GM19397 (cell line): ENCODE data around the gene RGS10.
"Not testable (repeated sequence)": the region's sequence is repeated elsewhere in the genome, so short reads cannot be mapped to it uniquely, and the experiment has no call there.

Experiments
- ATAC-seq: cut with Tn5 transposase; IDR thresholded peaks from one replicate; pipeline ENCODE4 v1.9.1; 2021; ENCODE audit warnings: mild to moderate bottlenecking, moderate library complexity; ENCODE audit not compliant: unreplicated experiment

RGS10 gene, protein sequence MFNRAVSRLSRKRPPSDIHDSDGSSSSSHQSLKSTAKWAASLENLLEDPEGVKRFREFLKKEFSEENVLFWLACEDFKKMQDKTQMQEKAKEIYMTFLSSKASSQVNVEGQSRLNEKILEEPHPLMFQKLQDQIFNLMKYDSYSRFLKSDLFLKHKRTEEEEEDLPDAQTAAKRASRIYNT

GRCh38 chr10:119542357-119542987, at the start of gene RGS10:
Gene RGS10, minus strand, starts transcription at chr10:119542719. Its CDS starts 81 bp downstream, at chr10:119542638.
- peak; percentile 69 for ATAC-seq

DNA sequence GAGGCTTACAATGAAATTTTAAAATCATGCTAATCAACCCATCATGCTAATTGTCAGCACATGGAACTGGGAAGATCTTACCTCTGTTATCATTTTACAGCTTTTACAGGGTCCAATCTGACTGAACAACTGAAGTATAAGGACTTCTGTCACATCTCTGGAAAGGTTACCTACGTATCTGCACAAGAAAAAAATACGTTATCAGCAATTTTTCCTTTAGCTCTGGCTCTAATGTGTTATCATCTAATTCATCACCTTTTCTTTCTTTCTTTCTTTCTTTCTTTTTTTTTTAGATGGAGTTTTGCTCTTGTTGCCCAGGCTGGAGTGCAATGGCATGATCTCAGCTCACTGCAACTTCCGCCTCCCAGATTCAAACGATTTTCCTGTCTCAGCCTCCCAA, 45.6 kb upstream of the RGS10 start:
- ATAC-seq = no peak

GRCh38 chr10:119578355-119578754, 35.8 kb upstream of the RGS10 start:
- no peak for ATAC-seq

GRCh38 chr10:119575991-119576390, 33.5 kb upstream of the RGS10 start:
- ATAC-seq = no peak

GRCh38 chr10:119575506-119575905, 33.0 kb upstream of the RGS10 start:
- ATAC-seq = no peak

- no peak for ATAC-seq
Measured at GRCh38 chr10:119567978-119568377, 25.5 kb upstream of the RGS10 start.

DNA sequence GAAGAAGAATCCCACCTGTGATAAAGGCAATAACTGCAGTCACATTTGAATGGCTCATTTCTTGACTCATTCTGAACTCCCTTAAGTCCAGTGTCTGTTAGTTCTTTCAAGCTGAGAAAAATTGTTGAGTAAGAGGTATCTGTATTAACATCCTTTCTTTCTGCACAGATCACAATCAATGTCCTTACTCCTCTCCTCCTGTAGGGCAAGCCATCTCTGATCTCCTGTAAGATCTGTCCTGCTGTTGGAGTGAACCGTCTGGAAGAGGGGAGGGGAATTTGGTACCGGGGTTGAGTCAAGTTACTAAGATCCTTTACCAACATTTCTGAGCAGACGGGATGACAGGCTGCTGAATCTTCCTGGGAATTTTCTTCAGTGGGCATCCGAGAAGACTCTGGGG, 19.6 kb upstream of the RGS10 start:
- ATAC-seq = no peak

DNA sequence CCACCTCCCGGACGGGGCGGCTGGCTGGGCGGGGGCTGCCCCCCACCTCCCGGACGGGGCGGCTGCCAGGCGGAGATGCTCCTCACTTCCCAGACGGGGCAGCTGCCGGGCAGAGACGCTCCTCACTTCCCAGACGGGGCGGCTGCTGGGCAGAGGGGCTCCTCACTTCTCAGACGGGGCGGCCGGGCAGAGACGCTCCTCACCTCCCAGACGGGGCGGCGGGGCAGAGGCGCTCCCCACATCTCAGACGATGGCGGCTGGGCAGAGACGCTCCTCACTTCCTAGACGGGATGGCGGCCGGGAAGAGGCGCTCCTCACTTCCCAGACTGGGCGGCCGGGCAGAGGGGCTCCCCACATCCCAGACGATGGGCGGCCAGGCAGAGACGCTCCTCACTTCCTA, 17.0 kb upstream of the RGS10 start:
- ATAC-seq = not testable (repeated sequence)

- not testable (repeated sequence) for ATAC-seq
Measured at GRCh38 chr10:119556081-119556480, 13.6 kb upstream of the RGS10 start.

GRCh38 chr10:119555178-119555784, 12.8 kb upstream of the RGS10 start:
- ATAC-seq = no peak

DNA sequence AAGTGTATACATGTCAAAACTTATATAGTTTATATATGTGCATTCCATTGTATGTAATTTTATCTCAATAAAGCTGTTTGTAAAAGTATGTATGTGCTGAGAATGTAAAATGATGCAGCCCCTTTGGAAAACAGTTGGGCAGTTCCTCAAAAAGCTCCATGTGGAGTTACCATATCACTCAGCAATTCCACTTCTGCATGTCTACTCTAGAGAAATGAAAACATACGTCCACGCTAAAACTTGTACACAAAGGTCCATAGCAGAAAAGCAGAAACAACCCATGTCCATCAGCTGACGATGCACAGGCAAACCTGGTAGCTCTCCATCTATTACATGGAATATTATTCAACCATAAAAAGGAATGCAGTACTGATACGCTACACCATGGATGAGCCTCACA, 8.3 kb upstream of the RGS10 start:
- ATAC-seq = no peak

DNA sequence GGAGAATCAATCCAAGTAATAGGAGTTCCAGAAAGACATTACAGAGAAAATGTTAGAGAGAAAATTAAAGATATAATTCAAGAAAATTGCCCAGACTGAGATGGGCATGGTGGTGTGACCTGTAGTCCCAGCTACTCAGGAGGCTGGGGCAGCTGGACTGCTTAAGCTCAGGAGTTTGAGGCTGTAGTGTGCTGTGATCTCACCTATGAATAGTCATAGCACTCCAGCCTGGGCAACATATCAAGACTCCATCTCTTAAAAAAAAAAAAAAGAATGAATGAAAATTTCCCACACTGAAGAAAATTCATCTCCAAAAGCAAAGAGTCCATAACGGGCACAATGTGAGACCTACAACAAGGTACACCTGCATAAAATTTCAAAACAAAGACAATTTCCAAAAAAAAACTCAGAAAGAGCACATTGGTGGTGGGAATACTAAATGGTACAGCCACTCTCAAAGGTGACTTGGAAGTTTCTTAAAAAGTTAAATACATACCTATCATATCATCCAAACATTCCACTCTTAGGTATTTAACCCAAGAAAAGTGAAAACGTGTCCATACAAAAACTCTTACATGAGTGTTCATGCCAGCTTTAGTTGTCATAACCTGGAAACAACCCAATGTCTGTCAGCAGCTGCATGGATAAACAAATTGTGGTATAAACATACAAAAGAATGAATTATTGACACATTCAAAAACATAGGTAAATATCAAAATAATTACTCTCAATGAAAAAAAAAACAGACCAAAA, 6.9 kb upstream of the RGS10 start:
- no peak for ATAC-seq

GRCh38 chr10:119546009-119546408, 3.5 kb upstream of the RGS10 start:
- no peak for ATAC-seq

DNA sequence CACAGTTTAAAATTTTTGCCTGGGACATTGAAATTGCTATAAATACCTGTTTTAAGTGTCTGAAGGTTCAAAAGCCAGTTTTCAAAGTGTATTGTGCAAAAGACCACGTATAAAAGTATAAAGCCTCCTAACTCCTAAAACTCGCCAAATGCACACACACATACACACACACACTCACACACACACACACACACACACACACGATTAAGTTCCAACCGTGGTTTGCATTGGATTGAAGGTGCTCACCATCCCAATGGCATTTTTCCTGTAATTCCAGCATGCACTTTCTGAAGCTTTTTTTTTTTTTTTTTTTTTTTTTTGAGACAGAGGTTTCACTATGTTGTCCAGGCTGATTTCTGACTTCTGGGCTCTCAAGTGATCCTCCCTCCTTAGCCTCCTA, 2.8 kb upstream of the RGS10 start:
- no peak for ATAC-seq

- no peak for ATAC-seq
Measured at GRCh38 chr10:119543814-119544642, 1.5 kb upstream of the RGS10 start.

DNA sequence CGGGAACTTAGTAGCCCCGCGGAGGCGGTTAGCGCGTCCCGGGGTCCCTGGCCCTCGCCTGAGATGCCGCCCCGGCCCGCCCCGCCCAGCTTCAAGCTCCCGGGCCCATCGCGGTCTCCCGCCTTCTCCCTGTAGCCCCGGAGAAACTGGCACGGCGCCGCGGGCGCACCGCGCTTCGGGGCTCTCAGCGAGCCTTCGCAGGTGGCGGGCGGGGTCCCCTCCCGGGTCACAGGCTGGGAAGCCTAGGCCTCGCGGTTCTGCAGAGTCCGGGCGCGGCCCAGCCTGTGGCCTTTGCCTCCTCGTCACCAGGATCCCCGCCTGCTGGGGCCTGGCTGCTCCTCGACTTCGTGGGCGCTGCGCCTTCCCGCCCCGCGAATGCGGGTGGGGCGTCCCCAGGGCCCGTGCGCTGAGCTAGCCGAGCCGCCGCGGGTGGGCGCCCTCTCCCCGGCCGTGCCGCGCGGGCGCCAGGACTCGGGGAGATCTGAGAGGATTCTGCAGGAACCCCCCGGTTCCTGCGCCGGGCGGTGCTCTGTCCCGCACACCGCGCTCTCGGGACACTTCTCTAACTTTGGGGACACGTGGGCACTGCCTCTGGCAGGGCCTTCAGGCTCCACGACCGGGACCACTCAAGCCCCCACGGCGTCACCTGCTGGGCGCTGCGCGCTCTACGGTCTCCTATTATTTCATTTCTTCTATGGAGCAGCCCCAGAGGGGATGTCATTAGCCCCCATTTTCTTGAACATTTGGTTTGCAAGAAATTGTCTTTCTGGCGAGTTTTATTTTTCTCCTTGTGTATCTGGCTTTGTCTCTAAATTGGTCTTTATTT, 682 bp upstream of the RGS10 start:
- ATAC-seq = peak; percentile 39

DNA sequence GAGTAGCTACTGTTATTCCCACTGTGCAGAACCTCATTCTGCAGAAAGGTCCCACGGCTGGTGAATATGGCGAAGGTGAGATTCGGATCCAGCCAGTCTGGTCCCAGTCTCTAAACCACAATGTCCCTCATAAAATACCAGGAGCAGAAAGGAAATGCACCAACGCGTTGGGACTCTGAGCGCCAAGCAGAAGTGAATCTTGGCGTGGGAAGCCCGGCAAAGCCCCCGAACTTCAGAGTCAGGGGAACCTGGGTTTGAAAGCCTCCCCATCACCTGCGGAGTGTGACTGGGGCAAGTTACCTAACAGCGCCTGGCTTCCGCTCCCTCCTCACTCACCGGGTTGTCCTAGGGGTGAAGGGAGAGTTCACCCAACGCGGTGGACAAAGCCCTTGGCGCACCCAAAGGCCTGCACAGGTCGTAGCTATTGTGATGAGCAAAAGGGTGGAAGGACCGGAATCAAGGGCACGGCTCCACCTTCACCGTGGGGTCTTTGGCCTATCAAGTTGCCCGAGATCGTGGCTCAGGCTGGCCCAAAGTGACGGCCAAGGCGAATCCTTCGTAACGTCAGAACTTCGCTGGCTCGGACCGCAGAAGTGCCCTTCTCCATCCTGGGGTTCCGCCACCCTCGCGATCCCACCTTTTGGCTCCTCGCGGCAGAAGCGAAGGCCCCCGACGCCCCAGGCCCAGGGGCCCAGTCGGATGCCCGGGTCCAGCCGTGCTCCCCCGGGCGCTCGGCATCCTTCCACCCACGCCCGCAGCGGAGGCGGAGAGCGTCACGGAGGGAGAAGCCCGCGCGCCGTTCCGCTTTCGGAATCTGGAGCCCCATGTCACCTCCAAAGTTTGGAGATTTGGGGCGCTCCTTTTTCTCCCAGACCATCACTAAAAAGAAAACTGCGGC, 811 bp downstream of the RGS10 start:
- peak; percentile 5 for ATAC-seq

GRCh38 chr10:119541046-119541445, 1.5 kb downstream of the RGS10 start:
- no peak for ATAC-seq

DNA sequence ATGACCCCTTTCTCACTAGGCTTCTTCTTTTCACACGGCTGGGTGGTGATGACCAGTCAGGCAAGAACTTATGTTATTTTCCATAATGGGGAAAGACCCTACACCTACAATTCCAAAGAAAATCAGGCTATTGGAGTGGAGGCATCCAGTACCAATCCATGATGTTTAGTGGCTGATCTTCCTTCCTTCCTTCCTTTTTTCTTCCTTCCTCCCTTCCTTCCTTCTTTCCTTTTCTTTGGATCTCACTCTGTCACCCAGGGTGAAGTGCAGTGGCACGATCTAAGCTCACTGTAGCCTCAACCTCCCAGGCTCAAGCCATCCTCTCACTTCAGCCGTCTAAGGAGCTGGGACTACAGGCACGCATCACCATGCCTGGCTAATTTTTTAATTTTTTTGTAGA, 2.5 kb downstream of the RGS10 start:
- ATAC-seq = no peak
